H1 (cell line): Measurements from ENCODE around the gene USP38. TPM values are rescaled to one million over a fixed set of nuclear protein-coding genes. Genes with fewer than 3 reads are reported as not detected.

Experiments used
- CTCF ChIA-PET: fragments of 300-600 bp; sonication (Branson Sonifier 250); formaldehyde crosslinking; loops from one replicate; lab custom pipeline; 2021; ENCODE audit not compliant: partially characterized antibody; lab: Charles Lee
- POLR2A ChIA-PET: fragments of 300-600 bp; sonication (Branson Sonifier 250); formaldehyde crosslinking; loops from one replicate; lab custom pipeline; 2021; ENCODE audit warnings: inconsistent platforms; ENCODE audit not compliant: partially characterized antibody; lab: Charles Lee
- DNase-seq, 2 experiments: peaks; one replicate each; pipeline versions ENCODE4 v3.0.0 to v3.0.0-alpha.2; 2010 to 2022; ENCODE audit warnings: low spot score in 2 of 2, low read depth in 1 of 2, mixed read lengths in 1 of 2
- FAIRE-seq: peaks from 2 replicates; lab custom pipeline; 2011; peaks lifted over from hg19 to GRCh38; lab: Jason Lieb, UNC
- H2AFZ ChIP-seq: 2 replicates; pipeline ENCODE4 v1.8.1; 2012; ENCODE audit warnings: low read length, inconsistent platforms
- H2AK5ac ChIP-seq: 2 replicates; pipeline ENCODE4 v1.6.1; 2013; ENCODE audit warnings: low read depth, low read length
- H2BK120ac ChIP-seq: replicated peaks from 2 replicates; pipeline ENCODE3; 2013; ENCODE audit warnings: low read depth, low read length, inconsistent platforms
- H2BK12ac ChIP-seq: 2 replicates; pipeline ENCODE4 v1.6.1; 2013; ENCODE audit warnings: low read depth, low read length
- H2BK15ac ChIP-seq: 2 replicates; pipeline ENCODE4 v1.6.1; 2013; ENCODE audit warnings: low read length
- H2BK20ac ChIP-seq: 2 replicates; pipeline ENCODE4 v1.6.1; 2013; ENCODE audit warnings: low read length
- H2BK5ac ChIP-seq: 2 replicates; pipeline ENCODE4 v1.6.1; 2013; ENCODE audit warnings: low read depth, low read length
- H3K14ac ChIP-seq: 2 replicates; pipeline ENCODE4 v1.6.1; 2013; ENCODE audit warnings: inconsistent platforms; ENCODE audit not compliant: insufficient read length
- H3K18ac ChIP-seq: 2 replicates; pipeline ENCODE4 v1.6.1; 2013; ENCODE audit warnings: low read length; ENCODE audit errors: extremely low read depth
- H3K23ac ChIP-seq: 2 replicates; pipeline ENCODE4 v1.6.1; 2013; ENCODE audit warnings: inconsistent platforms; ENCODE audit not compliant: insufficient read length
- H3K23me2 ChIP-seq: 2 replicates; pipeline ENCODE4 v1.6.1; 2013; ENCODE audit warnings: low read depth, low read length
- H3K27ac ChIP-seq: 2 replicates; pipeline ENCODE4 v1.6.1; 2011; ENCODE audit warnings: low read depth, low read length, inconsistent platforms
- H3K27me3 ChIP-seq, 4 experiments: replicated peaks in 1 of 4; 1 replicate in 1 of 4; 2 replicates in 3 of 4; pipeline versions ENCODE4 v1.6.1 to v1.8.1; 2011 to 2013; ENCODE audit warnings: low read length in 3 of 4, mild to moderate bottlenecking in 3 of 4, inconsistent platforms in 2 of 4, mixed read lengths in 2 of 4, moderate library complexity in 1 of 4; ENCODE audit not compliant: control insufficient read depth in 3 of 4, insufficient read depth in 3 of 4; ENCODE audit errors: extremely low read depth in 1 of 4
- H3K36me3 ChIP-seq, 4 experiments: 2 replicates each; pipeline versions ENCODE4 v1.6.1 to v1.8.1; 2011 to 2013; ENCODE audit warnings: mild to moderate bottlenecking in 4 of 4, low read length in 3 of 4, moderate library complexity in 2 of 4, control low read depth in 1 of 4, inconsistent platforms in 1 of 4; ENCODE audit not compliant: insufficient read depth in 4 of 4, control insufficient read depth in 2 of 4
- H3K4ac ChIP-seq: replicated peaks from 2 replicates; pipeline ENCODE3; 2013; ENCODE audit warnings: low read length, low read depth, mixed read lengths, inconsistent platforms; ENCODE audit not compliant: insufficient read length
- H3K4me1 ChIP-seq, 4 experiments: replicated peaks in 1 of 4; 1 replicate in 1 of 4; 2 replicates in 3 of 4; pipeline versions ENCODE4 v1.6.1 to v1.8.1; 2011 to 2013; ENCODE audit warnings: low read length in 3 of 4, inconsistent platforms in 2 of 4, mixed read lengths in 1 of 4; ENCODE audit not compliant: insufficient read depth in 4 of 4, control insufficient read depth in 3 of 4
- H3K4me2 ChIP-seq, 2 experiments: 2 replicates each; pipeline versions ENCODE4 v1.6.1 to v1.8.1; 2011 to 2013; ENCODE audit warnings: low read depth in 2 of 2, low read length in 2 of 2, control low read depth in 1 of 2, inconsistent platforms in 1 of 2, mild to moderate bottlenecking in 1 of 2; ENCODE audit not compliant: insufficient read depth in 1 of 2
- H3K4me3 ChIP-seq, 4 experiments: fragments of 200-600, 300-600 bp in 1 of 4; sonication (generic), shearing (Covaris generic), sonication (Bioruptor Twin) in 1 of 4; 2 replicates each; pipeline versions ENCODE4 v1.5.1 to v1.8.1; 2011 to 2016; ENCODE audit warnings: low read length in 4 of 4, low read depth in 3 of 4, control low read depth in 2 of 4, inconsistent platforms in 2 of 4, mild to moderate bottlenecking in 2 of 4, mixed read lengths in 1 of 4, moderate library complexity in 1 of 4; ENCODE audit not compliant: insufficient read depth in 2 of 4; ENCODE audit errors: extremely low read depth in 1 of 4
- H3K56ac ChIP-seq: replicated peaks from 2 replicates; pipeline ENCODE3; 2013; ENCODE audit warnings: low read depth, mild to moderate bottlenecking, mixed read lengths, low read length, inconsistent platforms; ENCODE audit not compliant: insufficient read length
- H3K79me1 ChIP-seq: 2 replicates; pipeline ENCODE4 v1.6.1; 2013; ENCODE audit warnings: low read depth, low read length, control low read depth
- H3K79me2 ChIP-seq, 2 experiments: 2 replicates each; pipeline versions ENCODE4 v1.6.1 to v1.8.1; 2012 to 2013; ENCODE audit warnings: low read length in 2 of 2, mild to moderate bottlenecking in 2 of 2, inconsistent platforms in 1 of 2; ENCODE audit not compliant: insufficient read depth in 2 of 2, control insufficient read depth in 1 of 2
- H3K9ac ChIP-seq, 4 experiments: replicated peaks in 1 of 4; 1 replicate in 1 of 4; 2 replicates in 3 of 4; pipeline versions ENCODE4 v1.6.1 to v1.8.1; 2011 to 2013; ENCODE audit warnings: low read depth in 3 of 4, low read length in 3 of 4, control low read depth in 2 of 4, mild to moderate bottlenecking in 2 of 4, moderate library complexity in 2 of 4, inconsistent platforms in 1 of 4; ENCODE audit errors: extremely low read depth in 1 of 4
- H3K9me3 ChIP-seq, 2 experiments: 2 replicates each; pipeline versions ENCODE4 v1.6.1 to v1.8.1; 2012 to 2013; ENCODE audit warnings: mild to moderate bottlenecking in 2 of 2, moderate library complexity in 2 of 2, control low read depth in 1 of 2, inconsistent platforms in 1 of 2, low read depth in 1 of 2, low read length in 1 of 2, mixed read lengths in 1 of 2; ENCODE audit not compliant: insufficient read depth in 2 of 2
- H4K20me1 ChIP-seq, 2 experiments: replicated peaks in 1 of 2; 2 replicates each; pipeline versions ENCODE3 to v1.8.1; 2011 to 2013; ENCODE audit warnings: inconsistent platforms in 2 of 2, low read length in 2 of 2, mild to moderate bottlenecking in 1 of 2; ENCODE audit not compliant: insufficient read depth in 2 of 2, control insufficient read depth in 1 of 2
- H4K5ac ChIP-seq: 2 replicates; pipeline ENCODE4 v1.6.1; 2013; ENCODE audit warnings: low read length, low read depth, mixed read lengths, inconsistent platforms; ENCODE audit not compliant: insufficient read length
- H4K8ac ChIP-seq: 2 replicates; pipeline ENCODE4 v1.8.0; 2013; ENCODE audit warnings: mild to moderate bottlenecking, moderate library complexity, low read length, inconsistent platforms; ENCODE audit not compliant: insufficient read depth; ENCODE audit errors: extremely low read depth
- H4K91ac ChIP-seq: replicated peaks from 2 replicates; pipeline ENCODE3; 2013; ENCODE audit warnings: low read length, mixed read lengths, inconsistent platforms; ENCODE audit not compliant: insufficient read length
- BCL11A ChIP-seq, 2 experiments: IDR thresholded peaks; one replicate each; pipeline ENCODE4 v1.6.1; 2011; ENCODE audit warnings: low read depth in 2 of 2, low read length in 2 of 2, mild to moderate bottlenecking in 2 of 2
- TBP ChIP-seq: IDR thresholded peaks from 2 replicates; pipeline ENCODE4 v1.6.1; 2011; ENCODE audit warnings: low read depth, low read length, improper control_type of control experiment
- WGBS, 2 experiments: shearing (Covaris generic) in 1 of 2; methylation state at CpG; one replicate each; pipeline versions ENCODE4 v1.1.6 to v1.1.7; 2013 to 2015; ENCODE audit warnings: low lambda C conversion rate in 2 of 2, mixed read lengths in 2 of 2, inconsistent platforms in 1 of 2, low coverage in 1 of 2, missing lambda C conversion rate in 1 of 2; ENCODE audit not compliant: insufficient replicate concordance in 2 of 2, insufficient coverage in 1 of 2, insufficient read length in 1 of 2; ENCODE audit errors: extremely low coverage in 1 of 2, missing lambda C conversion rate in 1 of 2; 5-methylcytosine and 5-hydroxymethylcytosine counted together
- polyA plus RNA-seq, 7 experiments: library from polyadenylated mRNA; depleted of rRNA in 3 of 7; stranded (reverse) in 5 of 7; unstranded in 2 of 7; fragments of >200 nt in 5 of 7; fragments of 200-250 nt in 2 of 7; gene quantifications; 1 replicate in 5 of 7; 2 replicates in 1 of 7; 4 replicates in 1 of 7; pipeline versions ENCODE4 v1.2.1 to v1.2.3, GENCODE V29; 2011 to 2013; ENCODE audit warnings: missing spikeins in 2 of 7, mixed read lengths in 2 of 7
- total RNA-seq: library from RNA; stranded (reverse); fragmentation: NEBNext Ultra II Directional; extraction: Animal tissue kit (Norgen Biotek cat#: 25700); gene quantifications from 2 replicates; pipeline ENCODE4 v1.2.1, GENCODE V29; 2021
- TF ChIP-seq, protein P1 (sequence below), 3 experiments: IDR thresholded peaks; 1 replicate in 2 of 3; 2 replicates in 1 of 3; pipeline versions ENCODE4 v1.5.1 to v1.6.1; 2011; ENCODE audit warnings: low read length in 3 of 3, mild to moderate bottlenecking in 3 of 3, inconsistent platforms in 2 of 3, low read depth in 1 of 3, moderate library complexity in 1 of 3; ENCODE audit not compliant: insufficient read depth in 1 of 3; ENCODE audit errors: control extremely low read depth in 1 of 3

USP38 gene
- total and polyA plus RNA-seq, 2 of the 8 experiments (the other 6 are each of a cell fraction or from before 2014, with no cell fraction given) = 3.2 to 10.5 TPM

- Histone ChIP-seq H3K79me1 (no peaks in the 10 kb centered on the region), H3K4me2 (no peak overlapping the region), H2BK12ac (no peak overlapping the region), H2BK5ac (no peak overlapping the region), H4K8ac (no peak overlapping the region), H4K91ac (no peak overlapping the region), H3K23ac (no peak overlapping the region), H2BK15ac (no peak overlapping the region), H3K9me3 (no peaks in the 10 kb centered on the region), H2AK5ac (no peak overlapping the region), H2BK120ac (no peak overlapping the region), H3K4me1 (no peaks in the 10 kb centered on the region), H3K27ac (no peak overlapping the region), H3K27me3 (no peaks in the 10 kb centered on the region), H3K4me3 (no peak overlapping the region), H4K5ac (no peak overlapping the region), H3K9ac (peak overlapping the region in 1 of 4 experiments; percentile 34; a peak in 1 of 7 replicates), H3K56ac (no peak overlapping the region), H3K18ac (no peak overlapping the region), H2BK20ac (no peak overlapping the region), H3K23me2 (no peaks in the 10 kb centered on the region), H3K4ac (no peak overlapping the region), H3K36me3 (peaks cover 3 to 46% (median 25%) of the 10 kb centered on the region in 4 experiments; a peak in 7 of 8 replicates), H3K14ac (no peak overlapping the region), H4K20me1 (peaks cover 0 to 4% of the 10 kb centered on the region in 2 experiments), H2AFZ (no peak overlapping the region), H3K79me2 (no peaks in the 10 kb centered on the region; a peak in 1 of 4 replicates)
- 92% methylated on average over 1 of the region's 1 CpG; no CpG with 5 or more reads in 1 of the 2 experiments for WGBS, 2 experiments
- DNase-seq (no peak), FAIRE-seq (no peak)
- POLR2A ChIA-PET = no interaction called here
- CTCF ChIA-PET = interaction anchor here (0.9 to 1.3 kb wide), 2 partner anchors 9 to 135 kb away, joined by 3 read pairs; no protein-coding TSS in a partner anchor
- TF ChIP-seq, protein P1, sequence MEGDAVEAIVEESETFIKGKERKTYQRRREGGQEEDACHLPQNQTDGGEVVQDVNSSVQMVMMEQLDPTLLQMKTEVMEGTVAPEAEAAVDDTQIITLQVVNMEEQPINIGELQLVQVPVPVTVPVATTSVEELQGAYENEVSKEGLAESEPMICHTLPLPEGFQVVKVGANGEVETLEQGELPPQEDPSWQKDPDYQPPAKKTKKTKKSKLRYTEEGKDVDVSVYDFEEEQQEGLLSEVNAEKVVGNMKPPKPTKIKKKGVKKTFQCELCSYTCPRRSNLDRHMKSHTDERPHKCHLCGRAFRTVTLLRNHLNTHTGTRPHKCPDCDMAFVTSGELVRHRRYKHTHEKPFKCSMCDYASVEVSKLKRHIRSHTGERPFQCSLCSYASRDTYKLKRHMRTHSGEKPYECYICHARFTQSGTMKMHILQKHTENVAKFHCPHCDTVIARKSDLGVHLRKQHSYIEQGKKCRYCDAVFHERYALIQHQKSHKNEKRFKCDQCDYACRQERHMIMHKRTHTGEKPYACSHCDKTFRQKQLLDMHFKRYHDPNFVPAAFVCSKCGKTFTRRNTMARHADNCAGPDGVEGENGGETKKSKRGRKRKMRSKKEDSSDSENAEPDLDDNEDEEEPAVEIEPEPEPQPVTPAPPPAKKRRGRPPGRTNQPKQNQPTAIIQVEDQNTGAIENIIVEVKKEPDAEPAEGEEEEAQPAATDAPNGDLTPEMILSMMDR (IDR thresholded peaks at IDR 0.05; ENCODE audit: control extremely low read depth in 1 of 3, insufficient read depth in 1 of 3, low read depth in 1 of 3, low read length in 3 of 3) = no peak
- TF ChIP-seq BCL11A (IDR thresholded peaks at IDR 0.05; ENCODE audit: low read depth in 2 of 2, low read length in 2 of 2) (no peak), TBP (no peak)
Measured at GRCh38 chr4:143202824-143203223, 18.1 kb downstream of the USP38 start.
